GM23248 (cell line): ENCODE results near the gene ZDHHC22.

ENCODE experiments used
- EZH2 ChIP-seq: fragments of 200-600 bp; sonication (generic); IDR thresholded peaks from 2 replicates; pipeline ENCODE4 v1.6.1; 2018; ENCODE audit warnings: antibody characterized with exemption, mild to moderate bottlenecking; ENCODE audit not compliant: insufficient read depth, poor library complexity, severe bottlenecking
- EZH2phosphoT487 ChIP-seq: fragments of 200-600 bp; sonication (generic); IDR thresholded peaks from 2 replicates; pipeline ENCODE4 v1.6.1; 2018; ENCODE audit warnings: antibody characterized with exemption, moderate library complexity, mild to moderate bottlenecking, low read depth; ENCODE audit not compliant: insufficient read depth

DNA sequence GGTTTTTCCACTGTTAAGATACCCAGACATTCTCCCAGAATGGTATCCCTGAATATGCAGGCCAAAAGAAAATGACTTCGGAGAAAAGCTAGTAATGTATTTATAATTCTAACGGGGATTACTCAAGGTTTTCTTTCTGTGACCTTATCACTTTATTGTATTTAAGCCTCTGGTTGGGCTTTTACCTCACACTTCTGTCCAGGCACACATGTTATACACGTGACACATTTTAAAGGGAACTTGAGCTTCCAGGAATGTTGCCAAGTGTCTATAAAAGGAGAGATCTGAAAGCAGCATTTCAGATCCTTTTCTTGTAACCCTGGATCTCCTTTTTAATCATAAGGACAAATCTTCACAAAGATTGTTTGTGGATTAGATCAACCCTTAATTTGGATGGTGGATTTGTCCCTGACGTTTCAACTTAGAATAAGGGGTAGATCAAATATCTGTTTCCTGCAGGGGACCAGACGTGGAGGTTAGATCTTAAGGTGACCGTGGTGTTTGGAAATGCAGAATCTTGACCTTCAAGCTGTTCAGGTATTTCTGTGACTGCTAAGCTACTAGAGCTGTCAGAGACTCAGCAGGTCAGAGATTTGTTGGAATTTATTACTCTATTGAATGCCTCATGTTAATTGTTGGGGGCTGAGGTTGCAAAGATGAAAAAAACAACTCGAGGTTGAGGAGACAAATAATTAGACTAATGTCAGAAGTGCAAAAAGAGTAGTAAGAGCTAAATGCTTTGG, 42.0 kb downstream of the ZDHHC22 start:
- TF ChIP-seq EZH2phosphoT487, result no peak
- TF ChIP-seq EZH2, result no peak
